Smooth muscle cell (in vitro differentiated cells): Measurements from ENCODE around the gene CLRN2. TPM values are rescaled to one million over a fixed set of nuclear protein-coding genes. Genes with fewer than 3 reads are reported as not detected.

ENCODE experiments used
- DNase-seq: peaks from one replicate; lab custom pipeline; 2025; ENCODE audit not compliant: unreplicated experiment; lab: John Stamatoyannopoulos, UW
- H2AFZ ChIP-seq: fragments of 200-600 bp; sonication (generic); 2 replicates; pipeline ENCODE4 v1.6.0; 2016; ENCODE audit warnings: antibody characterized with exemption, low read depth, mild to moderate bottlenecking
- H3F3A ChIP-seq: fragments of 200-600 bp; sonication (generic); 2 replicates; pipeline ENCODE4 v1.6.0; 2017; ENCODE audit warnings: antibody characterized with exemption, low read depth
- H3K27ac ChIP-seq: fragments of 200-600 bp; sonication (generic); 2 replicates; pipeline ENCODE4 v1.5.1; 2016; ENCODE audit warnings: low read depth, mild to moderate bottlenecking
- H3K27me3 ChIP-seq: fragments of 200-600 bp; sonication (generic); 2 replicates; pipeline ENCODE4 v1.6.1; 2016; ENCODE audit warnings: low read depth, mild to moderate bottlenecking
- H3K36me3 ChIP-seq: fragments of 200-600 bp; sonication (generic); 2 replicates; pipeline ENCODE4 v1.5.1; 2016; ENCODE audit warnings: low read depth
- H3K4me1 ChIP-seq: fragments of 200-600 bp; sonication (generic); 2 replicates; pipeline ENCODE4 v1.5.1; 2016; ENCODE audit warnings: low read depth
- H3K4me2 ChIP-seq: fragments of 200-600 bp; sonication (generic); 2 replicates; pipeline ENCODE4 v1.6.0; 2016; ENCODE audit warnings: mild to moderate bottlenecking
- H3K4me3 ChIP-seq: fragments of 200-600 bp; sonication (generic); 2 replicates; pipeline ENCODE4 v1.5.1; 2016; ENCODE audit warnings: mild to moderate bottlenecking
- H3K79me2 ChIP-seq: fragments of 200-600 bp; sonication (generic); 2 replicates; pipeline ENCODE4 v1.6.0; 2016; ENCODE audit warnings: low read depth, mild to moderate bottlenecking
- H3K9ac ChIP-seq: fragments of 200-600 bp; sonication (generic); 2 replicates; pipeline ENCODE4 v1.6.0; 2016; ENCODE audit warnings: low read depth
- H3K9me3 ChIP-seq: fragments of 200-600 bp; sonication (generic); replicated peaks from 2 replicates; pipeline ENCODE4 v1.5.1; 2016; ENCODE audit warnings: low read depth
- H4K20me1 ChIP-seq: fragments of 200-600 bp; sonication (generic); 2 replicates; pipeline ENCODE4 v1.6.0; 2016; ENCODE audit warnings: low read depth
- WGBS: methylation state at CpG from one replicate; pipeline ENCODE4 v1.1.7; 2016; ENCODE audit warnings: low lambda C conversion rate; 5-methylcytosine and 5-hydroxymethylcytosine counted together
- polyA plus RNA-seq: library from polyadenylated mRNA; unstranded; fragments of >200 nt; fragmentation: Nextera tagmentation; extraction: Ambion mirVana; gene quantifications from 2 replicates; pipeline ENCODE4 v1.2.1, GENCODE V29; 2016
- total RNA-seq: library from RNA; depleted of rRNA; stranded (reverse); fragments of >200 nt; gene quantifications from 2 replicates; pipeline ENCODE4 v1.2.3, GENCODE V29; 2014
- TF ChIP-seq, protein P1 (sequence below): fragments of 200-600 bp; sonication (generic); IDR thresholded peaks from 2 replicates; pipeline ENCODE4 v1.5.1; 2017; ENCODE audit warnings: borderline replicate concordance, mild to moderate bottlenecking, antibody characterized with exemption; ENCODE audit not compliant: insufficient read depth, poor library complexity, severe bottlenecking

The CLRN2 gene
- total and polyA plus RNA-seq, 2 experiments from 2014 or later: not detected

DNA sequence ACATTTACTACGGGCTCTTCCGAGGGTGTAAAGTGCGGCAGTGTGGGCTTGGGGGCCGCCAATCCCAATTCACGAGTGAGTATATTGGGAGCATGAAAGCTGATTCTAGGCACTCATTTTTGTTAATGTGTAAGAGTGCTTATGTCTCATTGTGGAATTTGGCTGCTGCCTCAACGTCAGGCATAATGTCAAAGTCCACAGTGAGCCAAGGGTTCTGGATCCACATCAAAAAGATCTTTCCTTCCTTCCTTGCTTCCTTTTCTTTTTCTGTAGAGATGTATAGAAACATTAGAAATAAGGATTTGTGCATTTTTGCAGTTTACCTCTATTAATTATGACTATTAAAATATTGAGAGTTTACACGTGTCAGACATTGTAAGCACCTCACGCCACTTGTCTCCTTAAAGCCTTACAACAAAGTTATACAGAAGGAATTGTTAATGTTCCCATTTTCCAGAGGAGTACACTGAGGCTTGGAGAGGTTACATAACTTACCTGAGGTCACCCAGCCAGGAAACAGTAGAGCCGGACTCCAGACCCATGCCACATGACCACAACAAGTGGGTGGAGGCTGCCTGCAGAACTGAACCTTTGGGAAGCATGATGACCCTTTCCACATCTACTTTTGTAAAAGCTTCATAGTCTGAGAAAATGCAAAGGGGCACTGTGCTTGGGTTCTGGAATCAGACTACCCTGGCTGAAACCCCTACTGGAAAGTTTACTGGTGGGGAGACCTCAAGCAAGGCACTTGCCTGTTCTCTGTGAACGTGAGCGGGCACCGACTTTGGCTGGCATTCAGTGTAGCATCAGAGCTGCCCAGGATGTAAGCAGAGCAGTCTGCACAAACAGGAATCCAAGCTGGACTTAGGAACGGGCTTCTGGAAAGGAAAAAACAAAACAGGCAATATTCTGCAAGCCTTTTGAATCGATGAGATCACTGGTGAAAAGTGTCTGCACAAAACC lies 761 bp downstream of the CLRN2 start:
- Histone ChIP-seq H3K36me3 (no peaks in the 10 kb centered on the region), H3K4me2 (no peak overlapping the region), H3K9ac (no peak overlapping the region), H4K20me1 (no peaks in the 10 kb centered on the region), H2AFZ (no peak overlapping the region), H3F3A (no peaks in the 10 kb centered on the region), H3K27me3 (peaks cover 26% of the 10 kb centered on the region), H3K27ac (no peak overlapping the region), H3K4me1 (no peaks in the 10 kb centered on the region), H3K79me2 (no peaks in the 10 kb centered on the region), H3K4me3 (no peak overlapping the region), H3K9me3 (no peaks in the 10 kb centered on the region)
- no peak for DNase-seq
- TF ChIP-seq, protein P1, sequence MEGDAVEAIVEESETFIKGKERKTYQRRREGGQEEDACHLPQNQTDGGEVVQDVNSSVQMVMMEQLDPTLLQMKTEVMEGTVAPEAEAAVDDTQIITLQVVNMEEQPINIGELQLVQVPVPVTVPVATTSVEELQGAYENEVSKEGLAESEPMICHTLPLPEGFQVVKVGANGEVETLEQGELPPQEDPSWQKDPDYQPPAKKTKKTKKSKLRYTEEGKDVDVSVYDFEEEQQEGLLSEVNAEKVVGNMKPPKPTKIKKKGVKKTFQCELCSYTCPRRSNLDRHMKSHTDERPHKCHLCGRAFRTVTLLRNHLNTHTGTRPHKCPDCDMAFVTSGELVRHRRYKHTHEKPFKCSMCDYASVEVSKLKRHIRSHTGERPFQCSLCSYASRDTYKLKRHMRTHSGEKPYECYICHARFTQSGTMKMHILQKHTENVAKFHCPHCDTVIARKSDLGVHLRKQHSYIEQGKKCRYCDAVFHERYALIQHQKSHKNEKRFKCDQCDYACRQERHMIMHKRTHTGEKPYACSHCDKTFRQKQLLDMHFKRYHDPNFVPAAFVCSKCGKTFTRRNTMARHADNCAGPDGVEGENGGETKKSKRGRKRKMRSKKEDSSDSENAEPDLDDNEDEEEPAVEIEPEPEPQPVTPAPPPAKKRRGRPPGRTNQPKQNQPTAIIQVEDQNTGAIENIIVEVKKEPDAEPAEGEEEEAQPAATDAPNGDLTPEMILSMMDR: no peak
- 85% methylated on average over 14 of the region's 14 CpGs for whole genome bisulfite sequencing

DNA sequence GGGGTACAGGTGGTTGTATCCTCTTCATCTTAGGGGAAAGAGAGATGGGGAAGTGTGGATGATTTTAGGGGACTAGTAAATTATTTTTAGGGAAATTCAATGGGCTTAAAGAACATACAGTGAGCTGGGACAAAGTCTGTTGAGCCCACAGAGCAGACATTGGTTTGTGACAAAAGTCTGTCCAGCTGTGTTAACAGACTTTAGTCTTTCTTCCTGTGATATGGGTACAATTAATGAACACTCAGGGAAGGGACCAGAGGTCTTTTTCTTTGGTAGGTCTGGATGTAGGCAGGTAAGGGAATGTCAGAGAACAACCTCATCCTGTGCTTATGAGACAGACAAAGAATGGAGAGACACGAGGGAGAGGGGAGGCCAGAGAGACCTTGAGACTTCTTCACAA lies 2.0 kb downstream of the CLRN2 start:
- Histone ChIP-seq H3K36me3 (no peaks in the 10 kb centered on the region), H3K27ac (no peak overlapping the region)

DNA sequence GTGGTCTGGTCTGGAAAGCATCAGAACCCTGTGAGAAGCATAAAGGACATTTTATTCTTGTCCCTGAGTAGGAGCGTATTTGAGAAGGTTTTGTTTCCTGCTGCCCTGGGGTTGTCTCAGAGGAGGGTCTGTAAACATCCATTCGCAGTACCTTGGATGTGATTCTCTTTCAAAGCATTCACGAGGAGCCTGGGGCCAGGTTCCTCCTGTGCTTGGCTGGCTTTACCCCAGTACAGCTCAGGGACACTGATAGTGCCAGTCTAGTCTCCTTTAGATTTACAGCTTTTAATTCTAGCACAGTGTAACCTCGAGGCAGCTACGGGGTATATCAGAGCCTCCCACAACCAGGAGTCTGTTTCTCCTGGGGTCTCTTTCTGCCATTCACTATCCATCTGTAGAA lies 2.7 kb downstream of the CLRN2 start:
- Histone ChIP-seq H3K27me3 (peaks cover 26% of the 10 kb centered on the region), H3F3A (no peaks in the 10 kb centered on the region), H2AFZ (peak overlapping the region; percentile 2), H3K4me2 (no peak overlapping the region), H3K9ac (no peak overlapping the region), H3K9me3 (no peaks in the 10 kb centered on the region), H3K4me3 (no peak overlapping the region), H3K4me1 (no peaks in the 10 kb centered on the region), H3K27ac (no peak overlapping the region), H4K20me1 (no peaks in the 10 kb centered on the region), H3K79me2 (no peaks in the 10 kb centered on the region), H3K36me3 (no peaks in the 10 kb centered on the region)
- TF ChIP-seq, protein P1: no peak
- WGBS: 45% methylated on average over 5 of the region's 5 CpGs
- no peak for DNase-seq

More for the DNA sequence above, 2.0 kb downstream of the CLRN2 start:
- 40% methylated on average over 1 of the region's 1 CpG for WGBS
- Histone ChIP-seq H3K79me2 (no peaks in the 10 kb centered on the region), H3K9me3 (no peaks in the 10 kb centered on the region), H4K20me1 (no peaks in the 10 kb centered on the region), H3K27me3 (peaks cover 26% of the 10 kb centered on the region), H3K4me2 (no peak overlapping the region), H3K4me3 (no peak overlapping the region), H3K9ac (no peak overlapping the region), H3K4me1 (no peaks in the 10 kb centered on the region), H3F3A (no peaks in the 10 kb centered on the region), H2AFZ (no peak overlapping the region)
- DNase-seq: no peak
- TF ChIP-seq, protein P1: no peak

DNA sequence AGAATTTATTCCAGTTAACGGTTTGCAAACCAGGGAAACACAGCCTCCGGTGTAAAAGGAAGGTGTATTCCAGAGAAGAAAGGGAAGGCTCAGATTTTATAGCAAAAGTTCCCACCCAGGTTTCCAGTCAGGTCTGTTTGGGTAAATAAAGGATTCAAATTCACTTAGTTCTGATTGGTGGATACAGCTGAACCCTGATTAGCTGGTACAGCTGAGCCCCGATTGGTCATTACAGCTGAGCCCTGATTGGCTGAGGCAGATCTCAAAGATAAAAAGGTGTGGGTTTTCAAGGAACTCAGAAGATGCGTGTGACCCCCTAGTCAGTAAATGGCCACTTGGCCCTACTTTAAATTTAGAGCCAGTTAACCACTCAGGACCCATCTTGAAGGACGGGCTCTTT lies 6.6 kb downstream of the CLRN2 start:
- Histone ChIP-seq H2AFZ (no peak overlapping the region), H3K27me3 (peaks cover 26% of the 10 kb centered on the region), H4K20me1 (no peaks in the 10 kb centered on the region), H3K27ac (no peak overlapping the region), H3K4me2 (no peak overlapping the region), H3K36me3 (no peaks in the 10 kb centered on the region), H3K4me1 (no peaks in the 10 kb centered on the region), H3F3A (no peaks in the 10 kb centered on the region), H3K9ac (no peak overlapping the region), H3K9me3 (no peaks in the 10 kb centered on the region), H3K79me2 (no peaks in the 10 kb centered on the region), H3K4me3 (no peak overlapping the region)
- DNase-seq: no peak
- TF ChIP-seq, protein P1: no peak
- 91% methylated on average over 5 of the region's 5 CpGs for WGBS
